ENCODE results near the gene IL21.

DNA sequence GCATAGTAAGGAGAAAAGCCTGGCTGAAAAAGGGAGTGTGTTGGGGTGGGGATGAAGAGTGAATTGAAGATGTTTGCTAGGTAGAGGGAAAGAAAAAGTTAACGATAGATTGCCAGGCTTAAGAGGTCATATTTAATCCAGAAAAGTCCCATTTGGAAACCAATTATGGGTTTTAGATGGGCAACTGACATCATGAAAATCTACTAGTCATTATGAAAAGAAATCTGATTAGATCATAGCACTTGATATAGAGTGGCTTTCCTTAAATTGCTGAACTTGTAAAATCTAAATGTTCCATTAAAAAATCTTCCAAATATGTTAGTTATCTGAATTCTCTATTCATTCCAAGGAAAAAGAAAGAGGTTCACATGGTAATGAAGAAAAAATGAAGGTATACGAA, 37.5 kb upstream of the IL21 start:
- TF ChIP-seq, protein P1, sequence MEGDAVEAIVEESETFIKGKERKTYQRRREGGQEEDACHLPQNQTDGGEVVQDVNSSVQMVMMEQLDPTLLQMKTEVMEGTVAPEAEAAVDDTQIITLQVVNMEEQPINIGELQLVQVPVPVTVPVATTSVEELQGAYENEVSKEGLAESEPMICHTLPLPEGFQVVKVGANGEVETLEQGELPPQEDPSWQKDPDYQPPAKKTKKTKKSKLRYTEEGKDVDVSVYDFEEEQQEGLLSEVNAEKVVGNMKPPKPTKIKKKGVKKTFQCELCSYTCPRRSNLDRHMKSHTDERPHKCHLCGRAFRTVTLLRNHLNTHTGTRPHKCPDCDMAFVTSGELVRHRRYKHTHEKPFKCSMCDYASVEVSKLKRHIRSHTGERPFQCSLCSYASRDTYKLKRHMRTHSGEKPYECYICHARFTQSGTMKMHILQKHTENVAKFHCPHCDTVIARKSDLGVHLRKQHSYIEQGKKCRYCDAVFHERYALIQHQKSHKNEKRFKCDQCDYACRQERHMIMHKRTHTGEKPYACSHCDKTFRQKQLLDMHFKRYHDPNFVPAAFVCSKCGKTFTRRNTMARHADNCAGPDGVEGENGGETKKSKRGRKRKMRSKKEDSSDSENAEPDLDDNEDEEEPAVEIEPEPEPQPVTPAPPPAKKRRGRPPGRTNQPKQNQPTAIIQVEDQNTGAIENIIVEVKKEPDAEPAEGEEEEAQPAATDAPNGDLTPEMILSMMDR (optimal IDR thresholded peaks at IDR 0.05 in 1 of 3, IDR thresholded peaks at IDR 0.05 in 1 of 3, conservative IDR thresholded peaks at IDR 0.05 in 1 of 3; ENCODE audit: extremely low read depth in 1 of 3, insufficient read depth in 2 of 3, low read length in 3 of 3) = no peak
- TF ChIP-seq EZH2 (IDR thresholded peaks at IDR 0.05; ENCODE audit: low read length) = no peak

All from keratinocyte (primary cell).